Stimulated activated CD4-positive, alpha-beta T cell treated with anti-CD3 and anti-CD28 coated beads, TNF-alpha, amount 100 ng/mL, for 24 hours (primary cell): Measurements from ENCODE around the gene POU2AF1.

Source experiments
- DNase-seq, 3 experiments: peaks; one replicate each; pipeline ENCODE4 v3.0.0-alpha.2; 2020; ENCODE audit warnings: low read depth in 3 of 3

The POU2AF1 gene

GRCh38 chr11:111319296-111319695 is 59.8 kb downstream of the POU2AF1 start:
- no peak for DNase-seq

GRCh38 chr11:111312076-111312475 is 67.0 kb downstream of the POU2AF1 start:
- no peak for DNase-seq

GRCh38 chr11:111310723-111311122 is 68.4 kb downstream of the POU2AF1 start:
- no peak for DNase-seq

GRCh38 chr11:111310088-111310487 is 69.0 kb downstream of the POU2AF1 start:
- DNase-seq: no peak

DNA sequence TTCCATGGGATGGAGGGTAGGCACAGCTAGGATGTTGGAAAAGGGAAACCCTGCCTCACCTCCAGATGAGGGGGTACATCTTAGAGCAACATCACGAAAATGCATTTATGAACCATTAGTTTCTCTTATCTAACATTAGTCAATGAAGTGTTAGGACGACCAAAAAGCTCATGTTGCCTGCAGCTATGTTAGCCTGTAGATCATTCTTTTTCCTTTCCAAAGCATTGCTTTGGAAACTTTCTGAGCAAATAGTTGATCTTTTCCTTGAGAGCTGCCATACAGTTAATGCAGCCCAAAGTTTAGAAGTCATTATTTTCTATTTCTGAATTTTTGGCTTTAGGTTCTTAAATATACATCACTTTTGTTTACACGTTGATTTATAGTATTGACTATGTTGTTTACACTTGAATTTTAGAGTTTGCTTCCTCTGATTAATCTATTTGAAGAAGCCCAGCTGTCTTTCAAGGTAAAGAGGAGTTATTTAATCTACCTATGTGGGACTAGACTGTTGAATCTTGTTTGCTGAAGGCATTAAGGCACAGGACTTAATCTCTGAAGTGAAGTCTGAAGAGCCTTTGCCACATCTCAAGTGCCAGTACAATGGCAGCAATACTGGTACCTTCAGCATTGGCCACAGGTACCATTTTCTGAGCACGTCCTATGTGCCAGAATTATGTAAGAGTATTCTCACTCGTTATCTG is 69.7 kb downstream of the POU2AF1 start:
- DNase-seq: no peak

DNA sequence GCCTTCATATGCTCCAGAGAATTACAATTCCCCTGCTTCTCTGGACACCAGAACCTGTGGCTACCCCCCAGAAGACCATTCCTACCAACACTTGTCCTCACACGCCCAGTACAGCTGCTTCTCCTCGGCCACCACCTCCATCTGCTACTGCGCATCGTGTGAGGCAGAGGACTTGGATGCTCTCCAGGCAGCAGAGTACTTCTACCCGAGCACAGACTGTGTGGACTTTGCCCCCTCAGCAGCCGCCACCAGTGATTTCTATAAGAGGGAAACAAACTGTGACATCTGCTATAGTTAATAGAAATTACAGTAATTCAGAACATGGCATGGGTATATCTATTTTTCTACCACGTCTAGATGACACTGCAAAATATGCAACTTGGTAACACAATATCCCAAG is 70.9 kb downstream of the POU2AF1 start:
- DNase-seq: no peak

- no peak for DNase-seq
Observed at GRCh38 chr11:111307472-111308108, 71.5 kb downstream of the POU2AF1 start.

DNA sequence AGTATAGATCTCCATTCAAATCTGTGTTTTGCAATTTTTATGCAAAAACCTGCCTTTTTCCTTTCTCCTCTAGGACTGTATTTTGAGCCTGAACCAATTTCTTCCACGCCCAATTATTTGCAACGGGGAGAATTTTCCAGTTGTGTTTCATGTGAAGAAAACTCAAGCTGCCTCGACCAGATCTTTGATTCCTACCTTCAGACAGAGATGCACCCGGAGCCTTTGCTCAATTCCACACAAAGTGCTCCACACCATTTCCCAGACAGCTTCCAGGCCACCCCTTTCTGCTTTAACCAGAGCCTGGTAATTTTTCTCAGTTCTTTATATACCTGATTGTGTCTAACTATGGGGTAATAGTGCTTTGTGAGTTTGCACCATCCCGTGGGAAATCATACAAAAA is 72.8 kb downstream of the POU2AF1 start:
- no peak for DNase-seq

DNA sequence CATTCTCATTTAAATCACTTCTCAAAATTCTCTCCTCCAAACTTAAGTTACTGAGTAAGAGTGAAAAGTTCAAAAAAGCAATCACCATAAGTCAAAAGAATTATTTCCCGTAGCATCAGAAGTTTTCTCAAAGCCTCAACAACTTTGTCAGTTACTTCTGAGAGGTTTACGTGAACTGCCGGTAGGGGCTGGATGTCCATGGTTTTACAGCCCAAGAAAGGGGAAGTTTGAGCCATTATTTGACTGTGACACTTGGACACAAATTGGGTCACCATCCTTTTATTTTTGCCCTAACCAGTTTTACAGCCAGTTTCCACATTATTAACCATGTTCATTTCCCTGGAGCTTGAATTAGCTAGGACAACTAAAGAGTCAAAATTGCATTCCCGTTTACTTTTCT is 73.2 kb downstream of the POU2AF1 start:
- DNase-seq: no peak

- no peak for DNase-seq
Observed at GRCh38 chr11:111305162-111305802, 73.8 kb downstream of the POU2AF1 start.

- no peak for DNase-seq
Observed at GRCh38 chr11:111303461-111303860, 75.6 kb downstream of the POU2AF1 start.

GRCh38 chr11:111302298-111302697 is 76.8 kb downstream of the POU2AF1 start:
- no peak for DNase-seq
